K562 (cell line): ENCODE measurements around the gene NEU1. TPM values are rescaled to one million over a fixed set of nuclear protein-coding genes. Genes with fewer than 3 reads are reported as not detected.

ENCODE experiments used
- DPF2 ChIP-seq: fragments of 450-650 bp; IDR thresholded peaks from 2 replicates; pipeline ENCODE4 v1.6.1; 2016
- FOXA1 ChIP-seq: fragments of 450-650 bp; IDR thresholded peaks from 2 replicates; pipeline ENCODE4 v1.6.1; 2016; ENCODE audit warnings: mild to moderate bottlenecking, borderline replicate concordance
- ILK ChIP-seq: fragments of 450-650 bp; IDR thresholded peaks from 2 replicates; pipeline ENCODE4 v1.6.1; 2016; ENCODE audit warnings: missing genetic modification characterization, low read depth, mild to moderate bottlenecking, missing compliant biosample characterization, moderate library complexity, borderline replicate concordance
- MYBL2 ChIP-seq, 2 experiments: fragments of 450-650 bp in 1 of 2; sonication (generic) in 1 of 2; formaldehyde crosslinking in 1 of 2; IDR thresholded peaks; 2 replicates each; pipeline versions ENCODE4 v1.6.1 to v1.8.1; 2017 to 2022; ENCODE audit warnings: borderline replicate concordance in 1 of 2, inconsistent platforms in 1 of 2, low read depth in 1 of 2, mild to moderate bottlenecking in 1 of 2, missing genetic modification reagents in 1 of 2, moderate library complexity in 1 of 2
- NCOA1 ChIP-seq: fragments of 450-650 bp; IDR thresholded peaks from 2 replicates; pipeline ENCODE4 v1.6.1; 2016; ENCODE audit warnings: low read depth
- NEUROD1 ChIP-seq: fragments of 150-350 bp; IDR thresholded peaks from 2 replicates; pipeline ENCODE4 v1.6.1; 2014; ENCODE audit warnings: borderline replicate concordance, low read length, low read depth; ENCODE audit not compliant: partially characterized antibody
- PHB2 ChIP-seq: fragments of 450-650 bp; IDR thresholded peaks from 2 replicates; pipeline ENCODE4 v1.6.1; 2017; ENCODE audit warnings: low read depth
- POLR2AphosphoS5 ChIP-seq: IDR thresholded peaks from 2 replicates; pipeline ENCODE4 v1.6.1; 2011; ENCODE audit warnings: mild to moderate bottlenecking, low read depth, low read length, moderate library complexity; ENCODE audit not compliant: control insufficient read depth, insufficient read depth
- REST ChIP-seq, 2 experiments: fragments of 450-650 bp; formaldehyde crosslinking in 1 of 2; IDR thresholded peaks; 2 replicates each; pipeline versions ENCODE4 v1.4.0 to v1.6.1; 2014 to 2020; ENCODE audit warnings: mild to moderate bottlenecking in 2 of 2, borderline replicate concordance in 1 of 2, low read depth in 1 of 2
- RNF2 ChIP-seq: sonication (generic); IDR thresholded peaks from 2 replicates; pipeline ENCODE4 v1.6.1; 2016
- SAP30 ChIP-seq: fragments of 200-600 bp; sonication (generic); IDR thresholded peaks from 2 replicates; pipeline ENCODE4 v1.6.1; 2012; ENCODE audit warnings: borderline replicate concordance, low read depth, mild to moderate bottlenecking, moderate library complexity, low read length, control low read depth, inconsistent platforms; ENCODE audit not compliant: insufficient read depth, poor library complexity, severe bottlenecking
- SPI1 ChIP-seq: IDR thresholded peaks from 2 replicates; pipeline ENCODE4 v1.6.1; 2011; ENCODE audit warnings: low read depth, low read length, control low read depth, borderline replicate concordance
- STAT5B ChIP-seq: fragments of 250-450 bp; sonication (Bioruptor Pico); IDR thresholded peaks from 2 replicates; pipeline ENCODE4 v1.8.0; 2021; ENCODE audit warnings: mild to moderate bottlenecking, inconsistent platforms
- TAF15 ChIP-seq: fragments of 200-400 bp; formaldehyde crosslinking; IDR thresholded peaks from 2 replicates; pipeline ENCODE4 v1.6.1; 2017; ENCODE audit warnings: mild to moderate bottlenecking, low read depth, low read length, moderate library complexity
- XRCC4 ChIP-seq: IDR thresholded peaks from one replicate; pipeline ENCODE4 v1.6.1; 2011; ENCODE audit not compliant: insufficient read depth, insufficient read length; ENCODE audit errors: extremely low read depth
- ZBED1 ChIP-seq: IDR thresholded peaks from 2 replicates; pipeline ENCODE4 v1.6.1; 2014
- ZBTB5 ChIP-seq: fragments of 450-650 bp; IDR thresholded peaks from 2 replicates; pipeline ENCODE4 v1.6.1; 2017; ENCODE audit warnings: antibody characterized with exemption
- ZKSCAN1 ChIP-seq: fragments of 150-350 bp; IDR thresholded peaks from 2 replicates; pipeline ENCODE4 v1.6.1; 2016; ENCODE audit warnings: low read depth, low read length
- polyA plus RNA-seq, 8 experiments: library from polyadenylated mRNA; depleted of rRNA in 4 of 8; stranded (reverse) in 5 of 8; unstranded in 3 of 8; fragments of >200 nt; fragmentation: Nextera tagmentation in 2 of 8; fragmentation: Illumina TruSeq in 1 of 8; extraction: Ambion mirVana in 2 of 8; extraction: Trizol in 1 of 8; gene quantifications; 2 replicates each; pipeline versions ENCODE4 v1.2.1 to v1.2.3, GENCODE V29; 2011 to 2014; ENCODE audit warnings: inconsistent platforms in 1 of 8, missing spikeins in 1 of 8
- total RNA-seq, 7 experiments: library from RNA; depleted of rRNA in 6 of 7; stranded (reverse); fragments of >200 nt in 6 of 7; fragmentation: Illumina TruSeq in 2 of 7; extraction: Trizol in 2 of 7; gene quantifications; 2 replicates each; pipeline versions ENCODE4 v1.2.1 to v1.2.3, GENCODE V29; 2011 to 2021; ENCODE audit warnings: low replicate concordance in 1 of 7

Gene NEU1
- total and polyA plus RNA-seq, 9 of the 15 experiments (the other 6 are each of a cell fraction or from before 2014, with no cell fraction given) = 14.8 to 67.8 (median 51.0) TPM

- TF ChIP-seq REST (IDR thresholded peaks at IDR 0.05; ENCODE audit: borderline replicate concordance) (no peak), REST (CRISPR knock-in tag; IDR thresholded peaks at IDR 0.05; ENCODE audit: low read depth) (peak; percentile 62; the same call in 1 of the 2 replicates), NEUROD1 (peak; percentile 44), DPF2 (no peak), SPI1 (no peak), MYBL2 (IDR thresholded peaks at IDR 0.05; ENCODE audit: low read depth) (no peak), MYBL2 (CRISPR knock-in tag; IDR thresholded peaks at IDR 0.05; ENCODE audit: borderline replicate concordance) (no peak), ZBTB5 (no peak), STAT5B (CRISPR knock-in tag) (no peak), FOXA1 (no peak), TAF15 (no peak), NCOA1 (no peak), ZBED1 (no peak), RNF2 (peak; percentile 67; the same call in 1 of the 2 replicates), SAP30 (no peak), POLR2AphosphoS5 (peak; percentile 92), ZKSCAN1 (peak; percentile 50; the same call in 1 of the 2 replicates), PHB2 (no peak; the same call in 1 of the 2 replicates), ILK (no peak), XRCC4 (no peak)
Observed at GRCh38 chr6:31822036-31822821, 40.4 kb downstream of the NEU1 start (continued).
